GM18517 (cell line): ENCODE measurements around the gene DUSP9.
A peak's percentile ranks its signal among the peaks of the same experiment; 100 is the strongest.
"Not testable (repeated sequence)": the region's sequence is repeated elsewhere in the genome, so short reads cannot be mapped to it uniquely, and the experiment has no call there.

Source experiments
- ATAC-seq: cut with Tn5 transposase; IDR thresholded peaks from one replicate; pipeline ENCODE4 v1.9.1; 2021; ENCODE audit warnings: mild to moderate bottlenecking, moderate library complexity; ENCODE audit not compliant: unreplicated experiment

Gene DUSP9

GRCh38 chrX:153646620-153647373 lies at the start of gene DUSP9:
TSS of gene DUSP9 (plus strand) at chrX:153647203. CDS start at chrX:153647954, 751 bp downstream.
- ATAC-seq: no peak

- peak; percentile 37 for ATAC-seq
Observed at GRCh38 chrX:153598541-153599191, 48.3 kb upstream of the DUSP9 start, which contains the start of gene CCNQ. TSS of gene CCNQ (minus strand) at chrX:153599139. CDS start at chrX:153599073, 66 bp downstream.

- peak; percentile 60 for ATAC-seq
Observed at GRCh38 chrX:153599192-153600031, 47.6 kb upstream of the DUSP9 start.

GRCh38 chrX:153600032-153600373 lies 47.0 kb upstream of the DUSP9 start:
- ATAC-seq: no peak

GRCh38 chrX:153600921-153601320 lies 46.1 kb upstream of the DUSP9 start:
- no peak for ATAC-seq

- ATAC-seq: no peak
Observed at GRCh38 chrX:153601511-153602110, 45.4 kb upstream of the DUSP9 start.

- no peak for ATAC-seq
Observed at GRCh38 chrX:153602601-153603000, 44.4 kb upstream of the DUSP9 start.

GRCh38 chrX:153603131-153603656 lies 43.8 kb upstream of the DUSP9 start:
- no peak for ATAC-seq

- not testable (repeated sequence) for ATAC-seq
Observed at GRCh38 chrX:153604666-153605380, 42.2 kb upstream of the DUSP9 start.

GRCh38 chrX:153606503-153606902 lies 40.5 kb upstream of the DUSP9 start:
- no peak for ATAC-seq

GRCh38 chrX:153608376-153608775 lies 38.6 kb upstream of the DUSP9 start:
- no peak for ATAC-seq

- no peak for ATAC-seq
Observed at GRCh38 chrX:153608806-153609205, 38.2 kb upstream of the DUSP9 start.

GRCh38 chrX:153609917-153610835 lies 36.8 kb upstream of the DUSP9 start:
- ATAC-seq: no peak

GRCh38 chrX:153610836-153611213 lies 36.2 kb upstream of the DUSP9 start:
- no peak for ATAC-seq

- ATAC-seq: no peak
Observed at GRCh38 chrX:153611298-153612095, 35.5 kb upstream of the DUSP9 start.

GRCh38 chrX:153612413-153612812 lies 34.6 kb upstream of the DUSP9 start:
- no peak for ATAC-seq

GRCh38 chrX:153614818-153615217 lies 32.2 kb upstream of the DUSP9 start:
- ATAC-seq: no peak

GRCh38 chrX:153620576-153620975 lies 26.4 kb upstream of the DUSP9 start:
- ATAC-seq: no peak
